HEK293 (cell line): ENCODE data around the gene TMEM236.

Source experiments
- CTCF ChIA-PET: fragments of 350-600 bp; formaldehyde crosslinking; extraction: SDS; loops from one replicate; lab custom pipeline; 2021; ENCODE audit warnings: antibody characterized with exemption; lab: Yijun Ruan, JAX
- POLR2A ChIA-PET: fragments of 300-600 bp; formaldehyde crosslinking; extraction: SDS; loops from one replicate; lab custom pipeline; 2020; ENCODE audit warnings: antibody characterized with exemption, inconsistent platforms; lab: Yijun Ruan, JAX
- H3K27ac ChIP-seq: fragments of 200-500 bp; sonication (Bioruptor generic); 2 replicates; pipeline ENCODE4 v1.5.1; 2014; ENCODE audit warnings: low read depth, low read length, control low read depth, inconsistent platforms; ENCODE audit errors: extremely low read depth
- H3K36me3 ChIP-seq, 2 experiments: fragments of 200-500 bp in 1 of 2; sonication (Bioruptor generic) in 1 of 2; 1 replicate in 1 of 2; 2 replicates in 1 of 2; pipeline ENCODE4 v1.5.1; 2014 to 2017; ENCODE audit warnings: inconsistent platforms in 2 of 2, low read length in 2 of 2; ENCODE audit not compliant: control insufficient read depth in 2 of 2, insufficient read depth in 1 of 2
- H3K4me1 ChIP-seq: fragments of 200-500 bp; sonication (Bioruptor generic); 2 replicates; pipeline ENCODE4 v1.5.1; 2014; ENCODE audit warnings: mild to moderate bottlenecking, low read length, inconsistent platforms; ENCODE audit not compliant: control insufficient read depth, insufficient read depth
- H3K4me3 ChIP-seq: 2 replicates; pipeline ENCODE4 v1.5.1; 2011; ENCODE audit warnings: low read depth, mild to moderate bottlenecking, control low read depth, low read length, moderate library complexity
- H3K9me3 ChIP-seq: fragments of 200-500 bp; sonication (Bioruptor generic); 2 replicates; pipeline ENCODE4 v1.5.1; 2014; ENCODE audit warnings: low read depth, low read length, inconsistent platforms; ENCODE audit not compliant: control insufficient read depth, insufficient read depth
- GLI2 ChIP-seq: fragments of 450-650 bp; formaldehyde crosslinking; IDR thresholded peaks from 2 replicates; pipeline ENCODE4; 2017; ENCODE audit warnings: missing biosample characterization, missing genetic modification characterization, low read depth, borderline replicate concordance
- IKZF3 ChIP-seq: fragments of 450-650 bp; IDR thresholded peaks from 2 replicates; pipeline ENCODE4 v1.5.0; 2018; ENCODE audit warnings: missing biosample characterization, mild to moderate bottlenecking, missing genetic modification characterization, moderate library complexity
- KLF16 ChIP-seq: fragments of 450-650 bp; formaldehyde crosslinking; IDR thresholded peaks from 2 replicates; pipeline ENCODE4 v1.5.1; 2017; ENCODE audit warnings: missing biosample characterization, missing genetic modification characterization
- PRDM1 ChIP-seq: fragments of 450-650 bp; formaldehyde crosslinking; IDR thresholded peaks from 2 replicates; pipeline ENCODE4; 2016; ENCODE audit warnings: missing biosample characterization, missing genetic modification characterization
- SCRT1 ChIP-seq: fragments of 450-650 bp; formaldehyde crosslinking; IDR thresholded peaks from 2 replicates; pipeline ENCODE4 v1.5.1; 2016; ENCODE audit warnings: missing biosample characterization, missing genetic modification characterization, borderline replicate concordance
- SCRT2 ChIP-seq: fragments of 450-650 bp; formaldehyde crosslinking; IDR thresholded peaks from 2 replicates; pipeline ENCODE4 v1.5.1; 2016; ENCODE audit warnings: missing biosample characterization, missing genetic modification characterization
- TCF7L2 ChIP-seq: IDR thresholded peaks from 2 replicates; pipeline ENCODE4 v1.6.1; 2011; ENCODE audit warnings: low read depth, mild to moderate bottlenecking, inconsistent platforms, low read length, moderate library complexity, borderline replicate concordance
- YY1 ChIP-seq: fragments of 450-650 bp; formaldehyde crosslinking; IDR thresholded peaks from 2 replicates; pipeline ENCODE4 v1.5.1; 2018; ENCODE audit warnings: missing biosample characterization, missing genetic modification characterization
- ZBTB21 ChIP-seq: fragments of 450-650 bp; formaldehyde crosslinking; IDR thresholded peaks from 2 replicates; pipeline ENCODE4 v1.5.1; 2017; ENCODE audit warnings: missing biosample characterization, missing genetic modification characterization
- ZNF202 ChIP-seq: fragments of 450-650 bp; formaldehyde crosslinking; IDR thresholded peaks from 2 replicates; pipeline ENCODE4 v1.5.1; 2016; ENCODE audit warnings: missing biosample characterization, missing genetic modification characterization, borderline replicate concordance
- ZNF223 ChIP-seq: fragments of 450-650 bp; formaldehyde crosslinking; IDR thresholded peaks from 2 replicates; pipeline ENCODE4 v1.5.1; 2016; ENCODE audit warnings: missing biosample characterization, missing genetic modification characterization
- ZNF335 ChIP-seq: fragments of 450-650 bp; formaldehyde crosslinking; conservative IDR thresholded peaks from 2 replicates; pipeline ENCODE4 v1.5.1; 2016; ENCODE audit warnings: missing biosample characterization, missing genetic modification characterization
- ZNF366 ChIP-seq: fragments of 450-650 bp; formaldehyde crosslinking; conservative IDR thresholded peaks from 2 replicates; pipeline ENCODE4 v1.5.1; 2016; ENCODE audit warnings: missing biosample characterization, missing genetic modification characterization
- ZNF404 ChIP-seq: fragments of 450-650 bp; formaldehyde crosslinking; IDR thresholded peaks from 2 replicates; pipeline ENCODE4 v1.5.1; 2017; ENCODE audit warnings: missing biosample characterization, missing genetic modification characterization
- ZNF426 ChIP-seq: fragments of 450-650 bp; formaldehyde crosslinking; IDR thresholded peaks from 2 replicates; pipeline ENCODE4 v1.5.1; 2017; ENCODE audit warnings: missing biosample characterization, missing genetic modification characterization, mild to moderate bottlenecking, inconsistent platforms, moderate library complexity
- ZNF677 ChIP-seq: fragments of 450-650 bp; IDR thresholded peaks from 2 replicates; pipeline ENCODE4 v1.5.0; 2018; ENCODE audit warnings: missing biosample characterization, mild to moderate bottlenecking, missing genetic modification characterization, moderate library complexity
- ZNF837 ChIP-seq: fragments of 450-650 bp; formaldehyde crosslinking; IDR thresholded peaks from 2 replicates; pipeline ENCODE4 v1.5.1; 2016; ENCODE audit warnings: missing biosample characterization, missing genetic modification characterization
- TF ChIP-seq, protein P1 (sequence below): fragments of 450-650 bp; formaldehyde crosslinking; conservative IDR thresholded peaks from 2 replicates; pipeline ENCODE4 v1.5.1; 2016; ENCODE audit warnings: low read depth, missing biosample characterization, missing genetic modification characterization
- TF ChIP-seq, protein P2 (sequence below): fragments of 450-650 bp; formaldehyde crosslinking; IDR thresholded peaks from 2 replicates; pipeline ENCODE4 v1.5.1; 2016; ENCODE audit warnings: missing biosample characterization, missing genetic modification characterization
- TF ChIP-seq, protein P3 (sequence below): fragments of 450-650 bp; formaldehyde crosslinking; IDR thresholded peaks from 2 replicates; pipeline ENCODE4 v1.5.1; 2016; ENCODE audit warnings: missing biosample characterization, missing genetic modification characterization
- TF ChIP-seq, protein P4 (sequence below): fragments of 450-650 bp; formaldehyde crosslinking; IDR thresholded peaks from 2 replicates; pipeline ENCODE4 v1.5.1; 2016; ENCODE audit warnings: missing biosample characterization, missing genetic modification characterization
- TF ChIP-seq, protein P5 (sequence below): fragments of 450-650 bp; formaldehyde crosslinking; IDR thresholded peaks from 2 replicates; pipeline ENCODE4 v1.5.1; 2016; ENCODE audit warnings: missing biosample characterization, missing genetic modification characterization, low read depth

TMEM236 gene

DNA sequence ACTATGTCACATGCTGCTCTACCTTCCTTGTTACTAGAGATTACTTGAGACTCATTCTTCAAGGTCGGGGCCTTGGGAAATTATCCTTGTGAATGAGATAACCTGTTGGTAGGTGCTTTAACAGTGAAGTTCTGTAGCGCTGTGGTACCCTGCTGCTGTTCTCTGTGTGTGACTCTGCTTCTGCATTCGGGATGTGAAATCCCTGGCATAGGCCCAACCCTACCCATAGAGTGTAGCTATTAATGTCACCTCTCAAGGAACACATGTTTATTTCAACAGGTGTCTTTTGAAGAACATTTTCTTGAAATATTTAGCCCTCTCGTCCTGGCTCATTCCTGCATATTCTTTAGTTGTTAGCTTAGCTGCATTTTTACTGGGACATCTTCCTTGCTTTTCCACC lies 41.8 kb upstream of the TMEM236 start:
- Histone ChIP-seq H3K4me3 (no peak overlapping the region), H3K4me1 (no peaks in the 10 kb centered on the region), H3K27ac (no peak overlapping the region), H3K36me3 (peaks cover 16 to 65% of the 10 kb centered on the region in 2 experiments), H3K9me3 (no peaks in the 10 kb centered on the region)
- POLR2A ChIA-PET = no interaction called here
- TF ChIP-seq SCRT2 (tag by site-specific recombination) (peak; percentile 86), SCRT1 (tag by site-specific recombination) (peak; percentile 64; the same call in 1 of the 2 replicates), ZNF223 (no peak)
- CTCF ChIA-PET = no interaction called here

DNA sequence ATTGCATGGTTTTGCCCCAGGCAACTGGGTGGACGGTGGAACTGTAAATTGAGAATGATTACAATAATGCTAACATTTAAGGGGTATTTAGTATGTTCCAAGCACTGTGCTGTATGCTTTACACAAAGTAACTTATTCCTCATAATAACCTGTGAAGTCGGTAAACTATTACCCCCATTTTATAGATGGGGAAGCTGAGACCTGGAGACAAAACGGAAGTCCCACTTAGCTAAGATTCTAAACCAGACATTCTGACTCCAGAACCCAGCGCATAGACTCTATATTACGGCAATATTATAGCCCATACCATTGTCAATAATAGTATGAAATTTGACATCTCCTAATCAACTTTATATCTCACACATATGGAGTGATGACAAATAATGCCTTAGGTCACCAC lies 39.9 kb upstream of the TMEM236 start:
- no peak overlapping the region for H3K4me3 ChIP-seq
- ChIA-PET CTCF (interaction anchor here (0.6 kb wide), 1 partner anchor 19 kb away, joined by 4 read pairs; no protein-coding TSS in a partner anchor), POLR2A (no interaction called here)
- no peak overlapping the region for H3K27ac ChIP-seq
- no peaks in the 10 kb centered on the region for H3K4me1 ChIP-seq
- H3K9me3 ChIP-seq = no peaks in the 10 kb centered on the region
- H3K36me3 ChIP-seq = peaks cover 9 to 58% of the 10 kb centered on the region in 2 experiments; a peak in 2 of 3 replicates
- TF ChIP-seq, protein P1, sequence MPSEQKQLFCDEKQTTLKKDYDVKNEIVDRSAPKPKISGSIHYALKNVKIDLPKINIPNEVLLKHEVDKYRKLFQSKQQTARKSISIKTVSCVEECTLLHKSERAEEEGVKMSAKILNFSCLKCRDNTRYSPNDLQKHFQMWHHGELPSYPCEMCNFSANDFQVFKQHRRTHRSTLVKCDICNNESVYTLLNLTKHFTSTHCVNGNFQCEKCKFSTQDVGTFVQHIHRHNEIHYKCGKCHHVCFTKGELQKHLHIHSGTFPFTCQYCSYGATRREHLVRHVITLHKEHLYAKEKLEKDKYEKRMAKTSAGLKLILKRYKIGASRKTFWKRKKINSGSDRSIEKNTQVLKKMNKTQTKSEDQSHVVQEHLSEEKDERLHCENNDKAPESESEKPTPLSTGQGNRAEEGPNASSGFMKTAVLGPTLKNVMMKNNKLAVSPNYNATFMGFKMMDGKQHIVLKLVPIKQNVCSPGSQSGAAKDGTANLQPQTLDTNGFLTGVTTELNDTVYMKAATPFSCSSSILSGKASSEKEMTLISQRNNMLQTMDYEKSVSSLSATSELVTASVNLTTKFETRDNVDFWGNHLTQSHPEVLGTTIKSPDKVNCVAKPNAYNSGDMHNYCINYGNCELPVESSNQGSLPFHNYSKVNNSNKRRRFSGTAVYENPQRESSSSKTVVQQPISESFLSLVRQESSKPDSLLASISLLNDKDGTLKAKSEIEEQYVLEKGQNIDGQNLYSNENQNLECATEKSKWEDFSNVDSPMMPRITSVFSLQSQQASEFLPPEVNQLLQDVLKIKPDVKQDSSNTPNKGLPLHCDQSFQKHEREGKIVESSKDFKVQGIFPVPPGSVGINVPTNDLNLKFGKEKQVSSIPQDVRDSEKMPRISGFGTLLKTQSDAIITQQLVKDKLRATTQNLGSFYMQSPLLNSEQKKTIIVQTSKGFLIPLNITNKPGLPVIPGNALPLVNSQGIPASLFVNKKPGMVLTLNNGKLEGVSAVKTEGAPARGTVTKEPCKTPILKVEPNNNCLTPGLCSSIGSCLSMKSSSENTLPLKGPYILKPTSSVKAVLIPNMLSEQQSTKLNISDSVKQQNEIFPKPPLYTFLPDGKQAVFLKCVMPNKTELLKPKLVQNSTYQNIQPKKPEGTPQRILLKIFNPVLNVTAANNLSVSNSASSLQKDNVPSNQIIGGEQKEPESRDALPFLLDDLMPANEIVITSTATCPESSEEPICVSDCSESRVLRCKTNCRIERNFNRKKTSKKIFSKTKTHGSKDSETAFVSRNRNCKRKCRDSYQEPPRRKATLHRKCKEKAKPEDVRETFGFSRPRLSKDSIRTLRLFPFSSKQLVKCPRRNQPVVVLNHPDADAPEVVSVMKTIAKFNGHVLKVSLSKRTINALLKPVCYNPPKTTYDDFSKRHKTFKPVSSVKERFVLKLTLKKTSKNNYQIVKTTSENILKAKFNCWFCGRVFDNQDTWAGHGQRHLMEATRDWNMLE (tag by site-specific recombination) = no peak
- TF ChIP-seq ZNF335 = no peak
- no peak for TF ChIP-seq KLF16 (tag by site-specific recombination)
- TF ChIP-seq ZNF837 (tag by site-specific recombination) = no peak
- TF ChIP-seq, protein P2, sequence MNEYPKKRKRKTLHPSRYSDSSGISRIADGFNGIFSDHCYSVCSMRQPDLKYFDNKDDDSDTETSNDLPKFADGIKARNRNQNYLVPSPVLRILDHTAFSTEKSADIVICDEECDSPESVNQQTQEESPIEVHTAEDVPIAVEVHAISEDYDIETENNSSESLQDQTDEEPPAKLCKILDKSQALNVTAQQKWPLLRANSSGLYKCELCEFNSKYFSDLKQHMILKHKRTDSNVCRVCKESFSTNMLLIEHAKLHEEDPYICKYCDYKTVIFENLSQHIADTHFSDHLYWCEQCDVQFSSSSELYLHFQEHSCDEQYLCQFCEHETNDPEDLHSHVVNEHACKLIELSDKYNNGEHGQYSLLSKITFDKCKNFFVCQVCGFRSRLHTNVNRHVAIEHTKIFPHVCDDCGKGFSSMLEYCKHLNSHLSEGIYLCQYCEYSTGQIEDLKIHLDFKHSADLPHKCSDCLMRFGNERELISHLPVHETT = no peak
- no peak for TF ChIP-seq ZNF202 (tag by site-specific recombination)
- TF ChIP-seq ZBTB21 (tag by site-specific recombination) = no peak
- no peak for TF ChIP-seq TCF7L2
- no peak for TF ChIP-seq ZNF426 (tag by site-specific recombination)
- TF ChIP-seq ZNF677 = no peak
- no peak for TF ChIP-seq IKZF3
- no peak for TF ChIP-seq ZNF366
- no peak for TF ChIP-seq PRDM1 (tag by site-specific recombination)
- TF ChIP-seq, protein P3, sequence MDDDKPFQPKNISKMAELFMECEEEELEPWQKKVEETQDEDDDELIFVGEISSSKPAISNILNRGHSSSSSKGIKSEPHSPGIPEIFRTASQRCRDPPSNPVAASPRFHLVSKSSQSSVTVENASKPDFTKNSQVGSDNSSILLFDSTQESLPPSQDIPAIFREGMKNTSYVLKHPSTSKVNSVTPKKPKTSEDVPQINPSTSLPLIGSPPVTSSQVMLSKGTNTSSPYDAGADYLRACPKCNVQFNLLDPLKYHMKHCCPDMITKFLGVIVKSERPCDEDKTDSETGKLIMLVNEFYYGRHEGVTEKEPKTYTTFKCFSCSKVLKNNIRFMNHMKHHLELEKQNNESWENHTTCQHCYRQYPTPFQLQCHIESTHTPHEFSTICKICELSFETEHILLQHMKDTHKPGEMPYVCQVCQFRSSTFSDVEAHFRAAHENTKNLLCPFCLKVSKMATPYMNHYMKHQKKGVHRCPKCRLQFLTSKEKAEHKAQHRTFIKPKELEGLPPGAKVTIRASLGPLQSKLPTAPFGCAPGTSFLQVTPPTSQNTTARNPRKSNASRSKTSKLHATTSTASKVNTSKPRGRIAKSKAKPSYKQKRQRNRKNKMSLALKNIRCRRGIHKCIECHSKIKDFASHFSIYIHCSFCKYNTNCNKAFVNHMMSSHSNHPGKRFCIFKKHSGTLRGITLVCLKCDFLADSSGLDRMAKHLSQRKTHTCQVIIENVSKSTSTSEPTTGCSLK (tag by site-specific recombination) = no peak
- TF ChIP-seq GLI2 (tag by site-specific recombination) = no peak
- TF ChIP-seq, protein P4, sequence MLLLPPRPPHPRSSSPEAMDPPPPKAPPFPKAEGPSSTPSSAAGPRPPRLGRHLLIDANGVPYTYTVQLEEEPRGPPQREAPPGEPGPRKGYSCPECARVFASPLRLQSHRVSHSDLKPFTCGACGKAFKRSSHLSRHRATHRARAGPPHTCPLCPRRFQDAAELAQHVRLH (tag by site-specific recombination) = no peak
- TF ChIP-seq YY1 = no peak
- TF ChIP-seq, protein P5, sequence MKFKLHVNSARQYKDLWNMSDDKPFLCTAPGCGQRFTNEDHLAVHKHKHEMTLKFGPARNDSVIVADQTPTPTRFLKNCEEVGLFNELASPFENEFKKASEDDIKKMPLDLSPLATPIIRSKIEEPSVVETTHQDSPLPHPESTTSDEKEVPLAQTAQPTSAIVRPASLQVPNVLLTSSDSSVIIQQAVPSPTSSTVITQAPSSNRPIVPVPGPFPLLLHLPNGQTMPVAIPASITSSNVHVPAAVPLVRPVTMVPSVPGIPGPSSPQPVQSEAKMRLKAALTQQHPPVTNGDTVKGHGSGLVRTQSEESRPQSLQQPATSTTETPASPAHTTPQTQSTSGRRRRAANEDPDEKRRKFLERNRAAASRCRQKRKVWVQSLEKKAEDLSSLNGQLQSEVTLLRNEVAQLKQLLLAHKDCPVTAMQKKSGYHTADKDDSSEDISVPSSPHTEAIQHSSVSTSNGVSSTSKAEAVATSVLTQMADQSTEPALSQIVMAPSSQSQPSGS (tag by site-specific recombination) = no peak
- no peak for TF ChIP-seq ZNF404 (tag by site-specific recombination)
